ENCODE measurements around the gene MEN1. TPM values are rescaled to one million over a fixed set of nuclear protein-coding genes. Genes with fewer than 3 reads are reported as not detected.

The MEN1 gene
- total and polyA plus RNA-seq, 5 donors from 2014 or later, result 20.9 to 31.3 (median 24.9) TPM

- Mint-ChIP-seq H3K4me1 (peaks cover 6 to 31% (median 10%) of the 10 kb centered on the region in 4 donors), H3K27me3 (peaks cover 5% of the 10 kb centered on the region), H3K36me3 (peaks cover 12% of the 10 kb centered on the region), H3K27ac (peak overlapping the region; percentile 87 to 95 (median 93)), H3K4me3 (peak overlapping the region; percentile 93 to 98 (median 96)), H3K9me3 (peaks cover 0 to 1% (median 0%) of the 10 kb centered on the region in 7 donors)
- Histone ChIP-seq H3K27me3 (ENCODE audit: control insufficient read depth, insufficient read depth, low read length) (no peaks in the 10 kb centered on the region), H3K4me1 (ENCODE audit: control insufficient read depth, insufficient read depth, low read length, poor library complexity, severe bottlenecking) (peaks cover 19% of the 10 kb centered on the region), H3K4me3 (ENCODE audit: low read depth, low read length) (peak overlapping the region; percentile 70), H3K36me3 (ENCODE audit: control insufficient read depth, insufficient read depth, low read length) (peaks cover 2% of the 10 kb centered on the region), H3K9me3 (ENCODE audit: control insufficient read depth in 2 of 2, low read length in 2 of 2) (no peaks in the 10 kb centered on the region), H3K27ac (ENCODE audit: insufficient read depth, low read length, poor library complexity, severe bottlenecking) (peak overlapping the region; percentile 88)
- DNase-seq (peak in 2 of 3 donors; percentile 38 to 78), ATAC-seq (ENCODE audit: low read depth in 2 of 2) (peak; percentile 72 to 73)
These were observed 531 bp upstream of the MEN1 start for GRCh38 chr11:64810891-64811272.

DNA sequence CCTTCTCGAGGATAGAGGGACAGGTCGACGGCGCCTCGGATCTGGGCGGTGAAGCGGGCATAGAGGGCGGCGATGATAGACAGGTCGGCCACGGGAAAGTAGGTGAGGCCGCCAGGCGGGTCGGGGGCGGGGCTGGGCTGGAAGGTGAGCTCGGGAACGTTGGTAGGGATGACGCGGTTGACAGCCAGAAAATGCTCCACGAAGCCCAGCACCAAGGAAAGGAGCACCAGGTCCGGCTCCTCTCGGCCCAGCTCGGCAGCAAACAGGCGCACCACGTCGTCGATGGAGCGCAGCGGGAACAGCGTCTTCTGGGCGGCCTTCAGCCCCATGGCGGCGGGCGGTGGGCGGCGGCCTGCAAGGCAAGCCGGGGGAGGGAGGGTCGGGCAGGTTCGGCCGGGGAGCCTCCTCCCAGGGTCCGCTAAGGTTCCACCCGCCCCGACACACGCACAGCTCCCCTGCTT is 540 bp downstream of the MEN1 start:
- Histone ChIP-seq H3K4me3 (ENCODE audit: low read depth, low read length) (peak overlapping the region; percentile 70), H3K4me1 (ENCODE audit: control insufficient read depth, insufficient read depth, low read length, poor library complexity, severe bottlenecking) (peaks cover 19% of the 10 kb centered on the region), H3K36me3 (ENCODE audit: control insufficient read depth, insufficient read depth, low read length) (peaks cover 11% of the 10 kb centered on the region), H3K9me3 (ENCODE audit: control insufficient read depth in 2 of 2, low read length in 2 of 2) (no peaks in the 10 kb centered on the region), H3K27me3 (ENCODE audit: control insufficient read depth, insufficient read depth, low read length) (no peaks in the 10 kb centered on the region), H3K27ac (ENCODE audit: insufficient read depth, low read length, poor library complexity, severe bottlenecking) (peak overlapping the region; percentile 88)
- Mint-ChIP-seq H3K27ac (peak overlapping the region; percentile 87 to 95 (median 93)), H3K9me3 (peaks cover 0 to 1% (median 0%) of the 10 kb centered on the region in 7 donors), H3K4me1 (peaks cover 6 to 31% (median 10%) of the 10 kb centered on the region in 4 donors), H3K27me3 (peaks cover 2% of the 10 kb centered on the region), H3K36me3 (peaks cover 13% of the 10 kb centered on the region), H3K4me3 (peak overlapping the region; percentile 93 to 98 (median 96))
- ATAC-seq (ENCODE audit: low read depth in 2 of 2), result no peak
- DNase-seq, result no peak

DNA sequence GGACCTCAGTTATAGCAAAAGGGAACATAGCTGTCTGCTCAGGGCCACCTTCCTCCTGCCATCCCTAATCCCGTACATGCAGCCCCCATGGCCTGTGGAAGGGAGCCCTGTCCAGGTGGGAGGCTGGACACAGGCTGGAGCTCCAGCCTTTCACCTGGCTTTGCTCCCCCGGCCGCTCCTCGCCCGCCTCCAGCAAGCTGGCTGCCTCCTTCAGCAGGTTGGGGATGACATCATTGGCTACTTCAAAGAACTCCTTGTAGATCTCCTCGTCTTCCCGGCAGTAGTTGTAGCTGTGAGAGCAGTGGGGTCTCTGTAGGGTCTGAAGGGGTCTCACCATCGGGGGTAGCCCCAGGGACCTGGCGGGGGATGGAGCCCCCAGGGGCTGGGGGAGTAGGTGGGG is 4.9 kb downstream of the MEN1 start:
- ATAC-seq (ENCODE audit: low read depth in 2 of 2) (no peak), DNase-seq (no peak)
- Histone ChIP-seq H3K4me1 (ENCODE audit: control insufficient read depth, insufficient read depth, low read length, poor library complexity, severe bottlenecking) (peaks cover 49% of the 10 kb centered on the region), H3K4me3 (ENCODE audit: low read depth, low read length) (no peak overlapping the region), H3K27me3 (ENCODE audit: control insufficient read depth, insufficient read depth, low read length) (no peaks in the 10 kb centered on the region), H3K9me3 (ENCODE audit: control insufficient read depth in 2 of 2, low read length in 2 of 2) (no peaks in the 10 kb centered on the region), H3K27ac (ENCODE audit: insufficient read depth, low read length, poor library complexity, severe bottlenecking) (no peak overlapping the region), H3K36me3 (ENCODE audit: control insufficient read depth, insufficient read depth, low read length) (peaks cover 17% of the 10 kb centered on the region)
- Mint-ChIP-seq H3K36me3 (peaks cover 13% of the 10 kb centered on the region), H3K27me3 (no peaks in the 10 kb centered on the region), H3K27ac (peak overlapping the region in 1 of 3 donors; percentile 73), H3K4me1 (peaks cover 0 to 58% (median 14%) of the 10 kb centered on the region in 4 donors), H3K4me3 (peak overlapping the region; percentile 19 to 87 (median 40)), H3K9me3 (no peaks in the 10 kb centered on the region)

DNA sequence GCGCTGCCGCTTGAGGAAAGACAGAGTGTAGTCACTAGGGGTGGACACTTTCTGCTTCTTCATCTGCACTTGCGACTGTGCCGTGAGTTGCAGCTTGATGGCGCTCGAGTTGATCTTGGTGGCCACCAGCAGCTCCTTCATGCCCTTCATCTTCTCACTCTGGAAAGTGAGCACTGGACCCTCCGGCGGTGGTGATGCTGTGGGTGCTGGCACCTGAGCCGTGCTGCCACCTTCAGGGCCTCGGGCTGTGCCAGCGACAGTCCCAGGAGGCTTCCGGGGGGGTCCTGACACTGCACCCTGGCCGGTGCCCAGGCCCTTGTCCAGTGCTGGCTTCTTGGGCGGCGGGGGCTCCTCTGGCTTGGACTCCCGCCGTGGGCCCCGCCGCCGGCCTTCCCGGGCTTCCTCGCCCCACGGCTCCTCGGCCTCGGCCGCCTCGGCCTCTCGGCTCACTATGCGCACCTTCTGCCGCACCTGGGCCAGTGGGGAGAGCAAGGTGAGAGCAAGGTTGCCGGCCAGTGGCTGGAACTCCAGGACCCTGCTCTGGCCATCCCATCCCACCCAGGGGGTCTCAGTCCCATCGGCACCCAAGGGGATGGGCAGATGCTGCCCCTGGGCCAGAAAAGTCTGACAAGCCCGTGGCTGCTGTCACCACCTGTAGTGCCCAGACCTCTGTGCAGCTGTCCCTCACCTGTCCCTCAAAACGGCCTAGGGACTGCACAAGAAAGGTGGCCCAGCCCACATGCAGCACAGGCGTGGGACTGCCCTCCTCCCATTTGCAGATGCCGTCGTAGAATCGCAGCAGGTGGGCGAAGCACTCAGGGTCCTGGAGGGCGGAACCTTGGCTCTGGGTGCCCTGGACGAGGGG is 5.8 kb downstream of the MEN1 start:
- Histone ChIP-seq H3K4me1 (ENCODE audit: control insufficient read depth, insufficient read depth, low read length, poor library complexity, severe bottlenecking) (peaks cover 41% of the 10 kb centered on the region), H3K27me3 (ENCODE audit: control insufficient read depth, insufficient read depth, low read length) (no peaks in the 10 kb centered on the region), H3K4me3 (ENCODE audit: low read depth, low read length) (no peak overlapping the region), H3K27ac (ENCODE audit: insufficient read depth, low read length, poor library complexity, severe bottlenecking) (peak overlapping the region; percentile 96), H3K9me3 (ENCODE audit: control insufficient read depth in 2 of 2, low read length in 2 of 2) (no peaks in the 10 kb centered on the region), H3K36me3 (ENCODE audit: control insufficient read depth, insufficient read depth, low read length) (peaks cover 25% of the 10 kb centered on the region)
- Mint-ChIP-seq H3K27me3 (no peaks in the 10 kb centered on the region), H3K9me3 (no peaks in the 10 kb centered on the region), H3K27ac (peak overlapping the region in 1 of 3 donors; percentile 98), H3K36me3 (peaks cover 16% of the 10 kb centered on the region), H3K4me3 (peak overlapping the region; percentile 86 to 92 (median 91)), H3K4me1 (peaks cover 0 to 54% (median 14%) of the 10 kb centered on the region in 4 donors)
- DNase-seq (no peak), ATAC-seq (ENCODE audit: low read depth in 2 of 2) (no peak)

DNA sequence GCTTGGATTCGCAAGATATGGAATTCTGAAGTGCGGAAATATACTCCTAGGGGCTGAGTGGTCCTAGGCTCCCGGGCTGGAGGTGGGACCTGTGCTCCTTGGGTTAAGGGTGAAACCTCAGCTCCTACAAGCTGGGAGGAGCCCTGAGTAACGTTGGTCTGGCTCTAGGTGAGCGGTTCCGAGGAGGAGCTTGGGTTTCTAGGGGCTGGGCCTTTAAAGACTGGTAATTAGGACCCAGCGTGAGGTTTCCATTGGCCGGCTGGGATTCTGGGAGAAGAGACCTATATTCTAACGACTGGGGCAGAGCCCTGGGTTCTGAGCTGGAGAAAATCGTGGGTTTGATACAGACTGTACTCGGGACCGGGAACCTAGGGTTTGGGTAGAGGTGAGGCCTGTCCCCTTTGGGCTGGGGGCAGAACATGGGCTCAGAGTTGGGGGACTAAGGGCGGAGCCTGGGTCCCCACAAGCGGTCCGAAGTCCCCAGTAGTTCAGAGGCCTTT is 6.5 kb downstream of the MEN1 start:
- peak overlapping the region; percentile 86 to 92 (median 91) for H3K4me3 Mint-ChIP-seq
- no peak for DNase-seq
- H3K27ac Mint-ChIP-seq, result peak overlapping the region in 2 of 3 donors; percentile 94 to 98
- peak overlapping the region; percentile 89 for H3K4me3 ChIP-seq (ENCODE audit: low read depth, low read length)
- peak overlapping the region; percentile 96 for H3K27ac ChIP-seq (ENCODE audit: insufficient read depth, low read length, poor library complexity, severe bottlenecking)
- H3K9me3 ChIP-seq (ENCODE audit: control insufficient read depth in 2 of 2, low read length in 2 of 2), result no peaks in the 10 kb centered on the region
- H3K4me1 ChIP-seq (ENCODE audit: control insufficient read depth, insufficient read depth, low read length, poor library complexity, severe bottlenecking), result peaks cover 34% of the 10 kb centered on the region
- peaks cover 0 to 49% (median 14%) of the 10 kb centered on the region in 4 donors for H3K4me1 Mint-ChIP-seq
- peaks cover 32% of the 10 kb centered on the region for H3K36me3 ChIP-seq (ENCODE audit: control insufficient read depth, insufficient read depth, low read length)
- peaks cover 18% of the 10 kb centered on the region for H3K36me3 Mint-ChIP-seq
- no peak for ATAC-seq (ENCODE audit: low read depth in 2 of 2)
- H3K9me3 Mint-ChIP-seq, result no peaks in the 10 kb centered on the region
- no peaks in the 10 kb centered on the region for H3K27me3 Mint-ChIP-seq
- H3K27me3 ChIP-seq (ENCODE audit: control insufficient read depth, insufficient read depth, low read length), result no peaks in the 10 kb centered on the region

DNA sequence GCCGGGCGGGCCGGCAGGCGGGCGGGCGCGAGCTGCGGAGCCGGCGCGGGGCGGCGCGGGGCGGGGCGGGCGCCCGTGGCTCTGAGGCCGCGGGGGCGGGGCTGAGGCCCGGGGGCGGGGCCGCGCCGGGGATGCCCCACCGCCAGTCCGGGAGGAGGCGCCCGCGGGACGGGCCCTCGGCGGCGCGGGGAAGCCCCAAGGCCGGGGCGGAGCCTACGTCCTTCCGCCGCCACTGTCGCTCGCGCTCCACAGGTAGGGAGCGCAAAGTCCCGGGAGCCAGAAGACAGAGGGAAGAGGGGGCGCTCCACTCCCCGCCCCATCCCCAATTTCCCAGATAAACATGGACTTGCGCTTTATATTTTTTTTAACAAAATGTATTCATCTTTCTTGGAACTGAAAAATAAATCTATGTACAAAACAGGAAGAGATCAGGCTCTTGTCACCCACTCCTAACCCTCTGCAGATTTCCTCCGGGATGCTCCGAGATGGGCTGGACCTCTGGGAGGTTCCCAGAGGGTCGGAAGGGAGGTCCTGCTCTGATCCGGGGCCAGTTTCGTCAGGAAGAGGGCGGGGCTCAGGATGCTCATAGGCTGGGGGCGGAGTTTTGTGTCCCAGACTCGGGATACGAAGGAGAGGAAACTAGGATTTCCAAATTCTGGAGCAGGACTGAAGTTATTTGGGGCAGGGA is 7.0 kb downstream of the MEN1 start, which contains the start of gene MAP4K2:
Gene MAP4K2, minus strand, starts transcription at position 57 of the 688 bp plus-strand sequence. CDS start 65 bp downstream, outside the sequence.
- H3K4me1 ChIP-seq (ENCODE audit: control insufficient read depth, insufficient read depth, low read length, poor library complexity, severe bottlenecking), result peaks cover 33% of the 10 kb centered on the region
- peak within 1 kb of the TSS; percentile 89 for H3K4me3 ChIP-seq (ENCODE audit: low read depth, low read length)
- Mint-ChIP-seq H3K27ac (peak within 1 kb of the TSS in 2 of 3 donors; percentile 94 to 98), H3K36me3 (peaks cover 21% of the 10 kb centered on the region), H3K9me3 (no peaks in the 10 kb centered on the region), H3K4me1 (peaks cover 0 to 50% (median 15%) of the 10 kb centered on the region in 4 donors), H3K4me3 (peak within 1 kb of the TSS; percentile 88 to 92 (median 91)), H3K27me3 (no peaks in the 10 kb centered on the region)
- peak; percentile 85 to 88 (median 86) for DNase-seq
- H3K27me3 ChIP-seq (ENCODE audit: control insufficient read depth, insufficient read depth, low read length), result no peaks in the 10 kb centered on the region
- no peaks in the 10 kb centered on the region for H3K9me3 ChIP-seq (ENCODE audit: control insufficient read depth in 2 of 2, low read length in 2 of 2)
- peak; percentile 89 to 93 for ATAC-seq (ENCODE audit: low read depth in 2 of 2)
- peaks cover 33% of the 10 kb centered on the region for H3K36me3 ChIP-seq (ENCODE audit: control insufficient read depth, insufficient read depth, low read length)
- peak within 1 kb of the TSS; percentile 96 for H3K27ac ChIP-seq (ENCODE audit: insufficient read depth, low read length, poor library complexity, severe bottlenecking)

GRCh38 chr11:64802370-64803157 is 7.8 kb downstream of the MEN1 start:
- Mint-ChIP-seq H3K27me3 (no peaks in the 10 kb centered on the region), H3K27ac (peak overlapping the region in 2 of 3 donors; percentile 67 to 88), H3K4me3 (peak overlapping the region; percentile 84 to 92 (median 88)), H3K36me3 (peaks cover 17% of the 10 kb centered on the region), H3K4me1 (peaks cover 0 to 47% (median 14%) of the 10 kb centered on the region in 4 donors), H3K9me3 (no peaks in the 10 kb centered on the region)
- no peaks in the 10 kb centered on the region for H3K9me3 ChIP-seq (ENCODE audit: control insufficient read depth in 2 of 2, low read length in 2 of 2)
- peaks cover 33% of the 10 kb centered on the region for H3K36me3 ChIP-seq (ENCODE audit: control insufficient read depth, insufficient read depth, low read length)
- no peaks in the 10 kb centered on the region for H3K27me3 ChIP-seq (ENCODE audit: control insufficient read depth, insufficient read depth, low read length)
- peak overlapping the region; percentile 82 for H3K27ac ChIP-seq (ENCODE audit: insufficient read depth, low read length, poor library complexity, severe bottlenecking)
- DNase-seq, result peak in 2 of 3 donors; percentile 35 to 55
- ATAC-seq (ENCODE audit: low read depth in 2 of 2), result peak; percentile 17 to 21
- peaks cover 33% of the 10 kb centered on the region for H3K4me1 ChIP-seq (ENCODE audit: control insufficient read depth, insufficient read depth, low read length, poor library complexity, severe bottlenecking)
- H3K4me3 ChIP-seq (ENCODE audit: low read depth, low read length), result peak overlapping the region; percentile 53

Data from CD4-positive, CD25-positive, alpha-beta regulatory T cell (primary cell).